HG02973 (cell line): ENCODE data around the gene YOD1.

Experiments used
- ATAC-seq: cut with Tn5 transposase; IDR thresholded peaks from one replicate; pipeline ENCODE4 v1.9.1; 2021; ENCODE audit warnings: moderate library complexity; ENCODE audit not compliant: unreplicated experiment

YOD1 gene

GRCh38 chr1:207013321-207014085 lies 37.5 kb downstream of the YOD1 start:
- ATAC-seq = no peak

- no peak for ATAC-seq
Measured at GRCh38 chr1:207010726-207011125, 40.3 kb downstream of the YOD1 start.

GRCh38 chr1:207009945-207010344 lies 41.1 kb downstream of the YOD1 start:
- ATAC-seq = no peak

- ATAC-seq = no peak
Measured at GRCh38 chr1:207009182-207009850, 41.7 kb downstream of the YOD1 start.

- no peak for ATAC-seq
Measured at GRCh38 chr1:207007352-207008033, 43.5 kb downstream of the YOD1 start.

- ATAC-seq = no peak
Measured at GRCh38 chr1:207006914-207007313, 44.1 kb downstream of the YOD1 start.

- no peak for ATAC-seq
Measured at GRCh38 chr1:207006083-207006482, 44.9 kb downstream of the YOD1 start.

GRCh38 chr1:207004931-207005830 lies 45.8 kb downstream of the YOD1 start:
- ATAC-seq = no peak

- ATAC-seq = no peak
Measured at GRCh38 chr1:207003210-207003609, 47.8 kb downstream of the YOD1 start.

GRCh38 chr1:207002724-207003146 lies 48.3 kb downstream of the YOD1 start:
- ATAC-seq = no peak

- no peak for ATAC-seq
Measured at GRCh38 chr1:207001492-207002245, 49.3 kb downstream of the YOD1 start.

- no peak for ATAC-seq
Measured at GRCh38 chr1:207000651-207001291, 50.2 kb downstream of the YOD1 start.

GRCh38 chr1:206998816-206999215 lies 52.2 kb downstream of the YOD1 start:
- no peak for ATAC-seq
